ENCODE results near the gene NAV1.
"Not testable (repeated sequence)": the region's sequence is repeated elsewhere in the genome, so short reads cannot be mapped to it uniquely, and the experiment has no call there.

Gene NAV1

DNA sequence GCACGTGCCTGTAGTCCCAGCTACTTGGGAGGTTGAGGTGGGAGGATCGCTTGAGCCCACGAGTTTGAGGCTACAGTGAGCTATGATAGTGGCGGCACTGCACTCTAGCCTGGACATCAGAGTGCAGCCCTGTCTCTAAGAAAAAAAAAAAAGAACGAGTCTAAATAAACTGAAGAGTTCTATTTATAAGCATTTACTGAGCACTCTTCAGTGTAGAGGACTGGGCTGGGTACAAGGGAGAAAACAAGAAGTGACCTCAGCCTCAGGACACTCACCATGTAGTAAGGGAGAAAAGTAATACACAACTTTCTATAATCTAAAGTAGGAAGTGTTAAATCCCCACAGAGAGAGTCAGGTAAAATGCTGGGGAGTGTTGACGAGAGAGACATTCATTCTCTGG, 35.0 kb downstream of the NAV1 start:
- H3K79me2 ChIP-seq (ENCODE audit: insufficient read depth, low read depth): no peaks in the 10 kb centered on the region
- TF ChIP-seq, protein P1, sequence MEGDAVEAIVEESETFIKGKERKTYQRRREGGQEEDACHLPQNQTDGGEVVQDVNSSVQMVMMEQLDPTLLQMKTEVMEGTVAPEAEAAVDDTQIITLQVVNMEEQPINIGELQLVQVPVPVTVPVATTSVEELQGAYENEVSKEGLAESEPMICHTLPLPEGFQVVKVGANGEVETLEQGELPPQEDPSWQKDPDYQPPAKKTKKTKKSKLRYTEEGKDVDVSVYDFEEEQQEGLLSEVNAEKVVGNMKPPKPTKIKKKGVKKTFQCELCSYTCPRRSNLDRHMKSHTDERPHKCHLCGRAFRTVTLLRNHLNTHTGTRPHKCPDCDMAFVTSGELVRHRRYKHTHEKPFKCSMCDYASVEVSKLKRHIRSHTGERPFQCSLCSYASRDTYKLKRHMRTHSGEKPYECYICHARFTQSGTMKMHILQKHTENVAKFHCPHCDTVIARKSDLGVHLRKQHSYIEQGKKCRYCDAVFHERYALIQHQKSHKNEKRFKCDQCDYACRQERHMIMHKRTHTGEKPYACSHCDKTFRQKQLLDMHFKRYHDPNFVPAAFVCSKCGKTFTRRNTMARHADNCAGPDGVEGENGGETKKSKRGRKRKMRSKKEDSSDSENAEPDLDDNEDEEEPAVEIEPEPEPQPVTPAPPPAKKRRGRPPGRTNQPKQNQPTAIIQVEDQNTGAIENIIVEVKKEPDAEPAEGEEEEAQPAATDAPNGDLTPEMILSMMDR (conservative IDR thresholded peaks at IDR 0.05; ENCODE audit: low read depth, low read length): no peak
- H3K9ac ChIP-seq: no peak overlapping the region
- no peaks in the 10 kb centered on the region for H4K20me1 ChIP-seq (ENCODE audit: insufficient read depth)
- H3K4me3 ChIP-seq (IDR thresholded peaks at IDR 0.05; ENCODE audit: insufficient read depth, low read depth, low read length): no peak overlapping the region
- H3K36me3 ChIP-seq (ENCODE audit: insufficient read depth): no peaks in the 10 kb centered on the region
- no peak overlapping the region for H3K4me2 ChIP-seq
- no peak overlapping the region for H3K27ac ChIP-seq
- no peaks in the 10 kb centered on the region for H3K27me3 ChIP-seq (ENCODE audit: insufficient read depth, low read depth)
- H3K4me1 ChIP-seq (ENCODE audit: low read depth, poor library complexity, severe bottlenecking): no peaks in the 10 kb centered on the region
- no peak overlapping the region for H2AFZ ChIP-seq (ENCODE audit: low read depth)

DNA sequence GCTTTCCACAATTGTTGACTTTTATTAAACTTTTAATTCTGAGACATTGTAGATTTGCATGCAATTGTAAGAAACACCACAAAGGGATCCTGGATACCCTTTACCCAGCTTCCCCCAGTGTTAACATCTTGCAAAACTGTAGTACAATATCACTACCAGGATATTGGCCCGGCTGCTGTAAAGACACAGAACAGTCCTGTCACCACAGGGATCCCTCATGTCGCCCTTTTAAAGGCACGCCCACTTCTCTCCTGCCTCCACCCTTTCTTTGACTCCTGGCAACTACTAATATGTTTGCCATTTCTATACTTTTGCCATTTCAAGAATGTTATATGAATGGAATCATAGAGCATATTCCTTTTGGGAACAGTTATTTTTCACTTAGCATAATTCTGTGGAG, 37.0 kb downstream of the NAV1 start:
- Histone ChIP-seq H3K9ac (no peak overlapping the region), H2AFZ (ENCODE audit: low read depth) (no peak overlapping the region), H3K4me1 (ENCODE audit: low read depth, poor library complexity, severe bottlenecking) (no peaks in the 10 kb centered on the region), H3K4me2 (no peak overlapping the region), H3K27ac (no peak overlapping the region), H3K27me3 (ENCODE audit: insufficient read depth, low read depth) (no peaks in the 10 kb centered on the region), H3K4me3 (IDR thresholded peaks at IDR 0.05; ENCODE audit: insufficient read depth, low read depth, low read length) (no peak overlapping the region), H3K79me2 (ENCODE audit: insufficient read depth, low read depth) (no peaks in the 10 kb centered on the region), H3K36me3 (ENCODE audit: insufficient read depth) (no peaks in the 10 kb centered on the region), H4K20me1 (ENCODE audit: insufficient read depth) (no peaks in the 10 kb centered on the region)
- TF ChIP-seq, protein P1 (conservative IDR thresholded peaks at IDR 0.05; ENCODE audit: low read depth, low read length): no peak

DNA sequence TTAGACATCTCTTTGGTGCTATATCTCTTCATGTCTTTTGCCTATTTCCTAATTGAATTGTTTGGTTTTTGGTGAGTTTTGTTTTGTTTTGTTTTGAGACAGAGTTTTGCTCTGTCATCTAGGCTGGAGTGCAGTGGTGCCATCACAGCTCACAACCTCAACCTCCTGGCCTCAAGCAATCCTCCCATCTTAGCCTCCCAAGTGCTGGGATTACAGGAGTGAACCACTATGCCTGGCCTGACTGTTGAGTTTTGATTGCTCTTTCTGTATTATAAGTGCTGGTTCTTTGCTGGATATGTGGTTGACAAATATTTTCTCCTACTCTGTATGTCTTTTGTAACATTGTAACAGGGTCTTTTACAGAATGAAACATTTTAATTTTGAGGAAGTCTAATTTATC, 38.0 kb downstream of the NAV1 start:
- H3K27me3 ChIP-seq (ENCODE audit: insufficient read depth, low read depth): no peaks in the 10 kb centered on the region
- no peaks in the 10 kb centered on the region for H3K79me2 ChIP-seq (ENCODE audit: insufficient read depth, low read depth)
- H3K4me1 ChIP-seq (ENCODE audit: low read depth, poor library complexity, severe bottlenecking): no peaks in the 10 kb centered on the region
- TF ChIP-seq, protein P1 (conservative IDR thresholded peaks at IDR 0.05; ENCODE audit: low read depth, low read length): no peak
- H3K4me3 ChIP-seq (IDR thresholded peaks at IDR 0.05; ENCODE audit: insufficient read depth, low read depth, low read length): no peak overlapping the region
- no peak overlapping the region for H3K9ac ChIP-seq
- H3K4me2 ChIP-seq: no peak overlapping the region
- H3K36me3 ChIP-seq (ENCODE audit: insufficient read depth): no peaks in the 10 kb centered on the region
- no peaks in the 10 kb centered on the region for H4K20me1 ChIP-seq (ENCODE audit: insufficient read depth)
- no peak overlapping the region for H3K27ac ChIP-seq
- H2AFZ ChIP-seq (ENCODE audit: low read depth): no peak overlapping the region

DNA sequence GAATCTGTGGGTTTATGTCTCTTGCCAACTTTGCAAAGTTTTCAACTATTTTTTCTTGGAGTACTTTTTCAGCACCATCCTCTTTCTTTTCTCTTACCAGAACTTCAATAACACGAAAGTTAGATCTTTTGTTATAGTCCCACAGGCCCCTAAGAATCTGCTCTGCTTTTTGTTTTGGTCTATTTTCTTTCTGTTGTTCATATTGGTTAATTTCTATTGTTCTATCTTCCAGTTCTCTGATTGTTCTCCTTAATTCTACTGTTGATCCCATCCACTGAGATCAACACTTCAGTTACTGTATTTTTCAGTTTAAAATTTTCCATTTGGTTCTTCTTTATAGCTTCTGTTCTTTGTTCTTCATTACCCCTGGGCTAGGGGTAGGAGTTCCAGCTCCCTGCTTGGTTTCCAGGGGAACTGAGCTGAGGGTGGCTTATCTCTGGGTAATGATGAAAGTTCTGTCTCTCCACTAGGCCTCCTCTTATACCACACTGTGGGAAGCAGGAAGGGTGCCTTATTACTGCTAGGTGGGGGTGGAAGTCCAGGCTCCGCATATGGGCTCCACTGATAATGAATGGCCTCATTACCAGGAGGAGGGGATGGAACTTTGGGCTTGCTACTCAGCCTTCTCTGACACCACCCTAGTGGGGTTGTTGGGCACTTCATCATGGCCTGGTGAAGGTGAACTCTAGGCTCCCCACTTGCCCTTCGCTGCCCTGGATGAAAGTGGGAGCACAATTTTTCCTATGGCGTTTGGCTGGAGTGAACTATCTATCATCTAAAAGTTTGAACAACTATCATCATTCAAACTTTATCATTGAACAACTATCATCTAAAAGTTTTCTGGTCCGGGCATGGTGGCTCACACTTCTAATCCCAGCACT, 39.3 kb downstream of the NAV1 start:
- Histone ChIP-seq H3K27ac (no peak overlapping the region), H3K9ac (no peak overlapping the region), H3K79me2 (ENCODE audit: insufficient read depth, low read depth) (no peaks in the 10 kb centered on the region), H3K4me2 (no peak overlapping the region), H3K4me3 (IDR thresholded peaks at IDR 0.05; ENCODE audit: insufficient read depth, low read depth, low read length) (no peak overlapping the region), H2AFZ (ENCODE audit: low read depth) (no peak overlapping the region), H3K36me3 (ENCODE audit: insufficient read depth) (no peaks in the 10 kb centered on the region), H3K27me3 (ENCODE audit: insufficient read depth, low read depth) (no peaks in the 10 kb centered on the region), H3K4me1 (ENCODE audit: low read depth, poor library complexity, severe bottlenecking) (no peaks in the 10 kb centered on the region), H4K20me1 (ENCODE audit: insufficient read depth) (no peaks in the 10 kb centered on the region)
- TF ChIP-seq, protein P1 (conservative IDR thresholded peaks at IDR 0.05; ENCODE audit: low read depth, low read length): no peak

DNA sequence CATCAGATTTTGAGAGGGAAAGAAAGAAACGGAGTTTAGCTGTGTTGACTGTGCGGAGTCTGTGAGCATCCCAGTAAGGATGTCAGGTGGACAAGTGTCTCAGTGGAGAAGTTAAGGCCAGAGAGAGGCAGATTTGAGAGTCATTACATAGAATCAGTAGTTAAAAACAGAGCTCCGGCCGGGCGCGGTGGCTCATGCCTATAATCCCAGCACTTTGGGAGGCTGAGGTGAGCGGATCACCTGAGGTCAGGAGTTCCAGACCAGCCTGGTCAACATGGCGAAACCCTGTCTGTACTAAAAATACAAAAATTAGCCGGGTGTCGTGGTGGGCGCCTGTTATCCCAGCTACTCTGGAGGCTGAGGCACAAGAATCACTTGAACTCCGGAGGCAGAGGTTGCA, 42.4 kb downstream of the NAV1 start:
- H3K9ac ChIP-seq; H3K36me3 ChIP-seq (ENCODE audit: insufficient read depth); H3K27ac ChIP-seq; H2AFZ ChIP-seq (ENCODE audit: low read depth); H3K4me3 ChIP-seq (IDR thresholded peaks at IDR 0.05; ENCODE audit: insufficient read depth, low read depth, low read length); H4K20me1 ChIP-seq (ENCODE audit: insufficient read depth); H3K79me2 ChIP-seq (ENCODE audit: insufficient read depth, low read depth); H3K27me3 ChIP-seq (ENCODE audit: insufficient read depth, low read depth); H3K4me1 ChIP-seq (ENCODE audit: low read depth, poor library complexity, severe bottlenecking); H3K4me2 ChIP-seq: not testable (repeated sequence)
